HG02840 (cell line): ENCODE data around the gene CCDC186.

Experiments
- ATAC-seq: cut with Tn5 transposase; IDR thresholded peaks from one replicate; pipeline ENCODE4 v1.9.1; 2021; ENCODE audit warnings: mild to moderate bottlenecking, moderate library complexity, moderate number of reproducible peaks; ENCODE audit not compliant: unreplicated experiment, low FRiP score

Gene CCDC186

DNA sequence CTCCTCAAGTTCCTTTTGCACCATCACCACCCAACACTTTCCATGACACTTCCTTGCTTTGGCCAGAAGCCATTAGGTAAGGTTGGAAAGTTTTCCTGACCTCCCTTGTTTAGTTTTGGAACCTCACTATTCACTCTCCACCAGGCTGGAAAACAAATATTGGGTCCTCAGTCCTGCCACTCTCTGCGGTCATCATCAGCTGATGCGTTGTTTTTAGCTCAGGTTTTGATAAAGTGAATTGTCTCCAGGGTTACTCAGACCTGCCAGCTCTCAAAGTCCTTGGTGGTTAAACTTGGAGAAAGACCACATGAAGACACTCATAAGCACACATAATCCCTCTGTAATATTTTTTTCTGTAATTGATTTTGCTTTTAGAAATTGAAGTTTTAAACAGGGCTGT is 55.5 kb downstream of the CCDC186 start:
- no peak for ATAC-seq

DNA sequence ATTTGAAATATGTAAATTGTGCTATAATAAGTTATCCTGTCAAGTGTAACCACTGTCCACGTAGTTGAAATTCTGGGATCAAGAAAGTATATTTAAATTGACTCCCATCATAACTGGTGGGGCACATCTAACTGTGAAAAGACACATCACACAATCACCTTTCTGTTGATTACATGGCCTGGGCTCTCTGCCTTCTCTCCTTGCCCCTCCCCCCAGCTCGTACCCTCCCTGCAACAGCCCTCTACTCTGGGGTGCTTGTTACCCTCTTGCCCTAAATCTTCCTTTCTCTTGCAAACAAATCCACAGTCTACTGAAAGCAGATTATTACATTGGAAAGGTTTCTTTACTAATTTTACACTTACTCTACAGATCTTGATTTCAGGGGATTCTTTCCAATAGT is 56.3 kb downstream of the CCDC186 start:
- ATAC-seq = no peak

DNA sequence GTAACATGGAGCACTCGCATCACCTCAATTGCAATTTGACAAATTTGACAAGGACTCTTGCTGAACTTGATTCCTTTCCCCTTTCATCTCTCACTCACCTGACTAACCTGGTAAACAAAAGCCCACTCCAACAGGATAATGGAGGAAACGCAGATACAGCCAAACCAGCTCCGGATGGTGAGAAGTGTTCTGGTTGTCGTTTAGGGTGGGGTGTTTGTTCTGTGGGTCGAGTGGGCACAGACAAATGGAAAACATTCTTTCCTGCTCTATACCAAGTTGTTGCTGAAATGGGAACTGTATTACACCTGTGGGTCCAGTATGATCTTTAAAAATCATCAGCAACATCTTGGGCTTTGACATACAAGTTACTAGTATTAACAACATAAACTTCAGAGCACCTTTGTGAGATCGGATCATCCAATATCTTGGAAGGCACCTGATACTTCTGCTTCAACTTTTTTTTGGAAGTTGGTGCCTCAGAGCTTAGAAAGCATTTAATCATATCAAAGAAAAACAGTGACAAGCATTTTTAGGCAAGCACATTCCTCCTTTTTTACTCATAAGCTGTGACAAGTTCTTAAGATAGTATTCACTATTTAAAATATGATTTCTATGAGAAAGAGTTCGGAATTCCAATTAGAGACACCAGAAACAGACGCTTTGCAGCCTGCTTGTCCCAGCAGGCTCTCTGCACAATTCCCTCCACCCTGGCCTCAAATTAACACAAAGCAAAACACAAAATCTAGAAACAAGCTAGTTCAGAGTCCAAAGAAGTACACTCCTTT is 58.1 kb downstream of the CCDC186 start:
- no peak for ATAC-seq

DNA sequence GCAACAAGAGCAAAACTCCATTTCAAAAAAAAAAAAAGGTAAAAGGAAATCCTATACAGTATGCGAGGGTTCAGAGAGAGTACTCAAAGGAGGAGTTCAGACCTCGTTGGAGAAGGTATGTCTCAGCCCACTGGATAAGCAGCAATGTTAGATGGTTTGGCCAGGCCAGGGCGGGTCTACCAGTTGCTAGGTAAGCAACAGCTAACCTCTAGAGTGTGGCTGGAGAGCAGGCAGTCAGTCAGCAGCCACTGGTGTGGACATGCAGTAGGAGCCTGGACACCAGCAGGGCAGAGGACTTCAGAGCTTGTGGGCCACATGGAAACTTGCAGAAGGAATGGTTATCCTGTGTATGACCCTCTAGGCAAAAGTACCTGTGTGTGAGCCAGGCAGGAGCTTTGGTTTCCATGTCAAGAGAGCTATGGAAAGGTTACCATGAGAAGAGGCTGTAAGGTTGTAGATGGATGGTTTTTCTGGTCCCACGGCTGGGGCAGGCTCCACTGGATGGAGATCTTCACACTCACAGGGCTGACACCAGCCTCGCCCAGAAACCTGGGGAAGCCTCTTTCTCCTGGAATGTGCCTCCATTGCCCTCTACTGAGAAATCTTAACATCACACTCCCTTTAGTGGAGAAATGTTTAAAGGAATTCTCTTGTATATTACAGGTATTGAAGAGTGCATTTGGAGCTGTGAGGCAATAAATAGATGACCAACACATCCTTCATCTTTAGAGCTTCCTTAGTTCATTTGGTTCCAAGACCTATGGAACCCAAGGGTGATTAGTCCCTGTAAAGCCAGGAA is 63.6 kb downstream of the CCDC186 start:
- no peak for ATAC-seq

DNA sequence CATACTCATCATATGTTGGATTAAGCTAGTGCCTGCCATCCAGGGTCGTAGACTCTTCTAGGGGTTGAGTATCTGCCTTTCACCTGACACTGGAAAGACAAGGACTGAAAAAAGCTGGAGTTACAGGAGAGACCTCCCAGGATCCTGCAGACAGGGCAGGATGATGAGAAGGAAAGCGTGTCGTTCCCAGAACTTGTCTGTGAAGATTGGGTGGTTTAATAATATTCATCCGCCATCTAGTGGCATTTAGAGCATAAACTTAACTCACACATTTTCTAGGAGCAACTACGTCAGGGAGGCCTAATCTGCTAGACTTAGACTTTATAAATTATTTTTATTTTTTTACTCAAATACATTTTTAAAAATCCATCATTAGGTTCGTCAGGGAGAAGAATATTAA is 70.7 kb downstream of the CCDC186 start:
- ATAC-seq = no peak

GRCh38 chr10:114102256-114102655 is 71.7 kb downstream of the CCDC186 start:
- ATAC-seq = no peak

DNA sequence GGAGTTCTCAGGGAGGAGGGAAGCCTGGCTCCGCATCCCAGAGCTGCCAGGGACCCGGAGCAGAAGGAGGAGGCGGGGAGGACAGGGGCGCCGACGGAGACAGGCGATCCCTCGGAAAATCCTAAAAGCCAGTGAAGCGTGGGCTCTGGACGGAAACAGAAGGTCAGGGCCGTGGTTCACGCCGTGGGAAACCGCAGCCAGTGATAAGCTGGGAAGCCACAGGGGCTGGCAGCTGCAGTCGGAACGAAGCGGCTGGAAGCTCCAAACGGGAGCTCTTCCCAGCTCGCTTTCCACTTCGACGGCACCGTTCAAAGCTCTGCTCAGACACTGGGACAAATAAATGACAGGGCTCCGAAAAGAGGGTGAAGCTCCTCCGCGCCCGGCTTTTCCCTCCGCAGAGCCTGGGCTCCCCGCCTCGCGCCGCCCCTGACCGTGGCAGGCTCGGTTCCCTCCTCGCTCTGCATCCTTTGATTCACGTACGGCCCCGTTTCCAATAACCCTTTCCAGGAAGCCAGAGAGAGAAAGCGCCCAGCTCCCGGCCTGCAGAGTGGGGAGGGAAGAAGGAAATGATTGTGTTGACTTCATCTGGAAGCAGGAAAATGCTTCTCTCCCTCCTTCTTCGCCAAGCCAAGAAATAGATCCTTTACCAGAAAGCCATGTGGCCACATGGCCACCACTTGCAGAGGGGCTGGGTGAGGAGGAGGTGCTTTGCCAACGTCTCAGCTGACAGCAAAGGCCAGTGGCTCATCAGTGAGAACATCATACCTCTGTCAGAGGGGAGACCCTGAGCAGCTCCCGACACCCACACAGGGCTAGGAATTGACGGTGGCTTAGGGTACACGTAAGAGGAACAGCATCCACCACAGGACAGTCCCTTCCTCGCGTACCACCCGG is 72.9 kb downstream of the CCDC186 start:
- ATAC-seq = no peak

GRCh38 chr10:114096864-114097263 is 77.1 kb downstream of the CCDC186 start:
- ATAC-seq = no peak

DNA sequence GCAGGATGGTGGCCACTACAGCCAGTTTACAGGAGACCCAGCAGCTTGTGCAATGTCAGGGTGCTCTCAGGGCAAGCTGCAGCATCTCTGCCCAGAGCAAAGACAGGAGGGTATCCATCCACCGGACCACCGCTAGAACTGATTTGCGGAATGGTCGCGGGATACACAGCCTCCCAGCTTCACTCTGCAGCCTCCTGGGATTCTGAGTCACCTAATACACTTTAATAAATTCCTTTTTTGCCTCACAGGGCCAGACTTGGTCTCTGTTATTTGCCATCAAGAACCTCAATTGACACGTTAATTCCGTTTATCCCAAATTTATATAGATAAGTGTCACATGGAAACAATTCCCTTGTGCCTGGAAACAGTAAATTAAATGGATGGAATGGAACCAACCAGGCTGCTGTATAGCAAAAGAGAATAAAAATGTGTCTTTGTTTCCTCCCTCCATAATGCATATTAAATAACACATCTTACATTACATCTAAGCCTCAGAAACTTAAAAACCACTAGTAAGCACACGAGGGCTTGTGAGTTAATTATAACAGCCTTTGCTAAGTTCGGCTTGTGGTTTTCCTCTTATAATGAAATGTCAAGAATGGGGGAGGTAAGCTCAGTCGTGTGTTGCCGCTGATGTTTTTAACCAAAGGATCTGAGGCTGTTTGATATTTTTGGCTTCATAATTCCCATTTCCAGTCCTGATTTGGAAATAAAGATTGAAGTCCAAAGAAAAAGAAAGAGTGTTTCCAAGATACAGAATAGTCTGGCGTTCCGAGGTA is 78.3 kb downstream of the CCDC186 start:
- ATAC-seq = no peak

- ATAC-seq = no peak
Measured at GRCh38 chr10:114094795-114095194, 79.2 kb downstream of the CCDC186 start.

DNA sequence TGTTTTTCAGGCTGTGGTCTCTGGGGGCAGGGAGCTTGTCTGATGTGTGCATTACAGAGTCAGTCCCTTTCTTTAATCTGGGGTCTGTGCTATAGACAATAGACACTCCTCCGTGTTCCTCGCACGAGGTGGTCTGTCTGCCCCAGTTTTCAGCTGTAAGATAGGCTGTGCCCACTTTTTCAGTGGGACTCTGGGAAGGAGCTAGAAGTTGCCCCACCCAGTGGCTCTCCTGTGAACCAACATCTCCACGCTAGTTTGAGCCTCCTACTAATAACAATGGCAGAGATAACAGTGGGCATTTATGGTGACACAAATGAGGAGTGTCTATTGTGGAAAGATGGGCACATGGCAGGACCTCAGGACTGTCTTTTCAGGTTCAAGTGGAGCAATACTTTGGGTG is 86.3 kb downstream of the CCDC186 start:
- ATAC-seq = no peak

DNA sequence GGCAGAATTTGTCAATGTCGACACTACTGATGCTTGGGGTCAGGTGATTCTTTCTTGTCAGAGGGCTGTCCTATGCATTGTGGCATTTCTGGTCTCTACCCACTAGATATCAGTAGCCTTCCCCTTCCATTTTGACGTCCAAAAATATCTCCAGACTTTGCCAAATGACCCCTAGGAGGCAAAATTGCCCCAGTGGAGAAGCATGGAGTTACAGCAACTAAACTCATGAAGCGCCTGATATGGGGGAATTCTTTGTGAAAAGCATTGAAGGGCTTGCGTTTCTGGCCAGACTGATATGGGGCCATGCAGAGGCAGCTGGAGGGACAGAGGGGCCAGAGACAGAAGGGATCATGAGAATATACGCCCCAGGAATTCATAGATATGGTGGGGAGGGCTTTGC is 86.7 kb downstream of the CCDC186 start:
- ATAC-seq = no peak

GRCh38 chr10:114084215-114084614 is 89.8 kb downstream of the CCDC186 start:
- ATAC-seq = no peak

DNA sequence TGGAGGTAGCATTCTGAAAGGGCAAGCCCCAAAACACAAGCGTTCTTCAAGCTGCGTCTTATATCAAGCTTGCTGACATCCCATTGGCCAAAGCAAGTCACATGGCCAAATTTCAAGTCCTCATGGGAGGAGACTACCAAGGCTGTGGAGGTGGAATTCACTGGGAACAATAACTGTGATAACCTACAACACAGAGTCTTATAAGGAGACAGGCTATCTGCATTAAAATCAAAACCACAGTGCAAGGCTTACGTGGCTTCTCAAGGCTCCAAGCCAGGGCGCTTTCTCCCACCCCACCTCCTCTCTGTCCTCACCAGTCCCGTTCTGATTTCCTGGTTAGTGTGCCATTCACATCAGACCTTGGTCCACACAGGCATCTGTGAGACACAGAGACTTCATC is 91.0 kb downstream of the CCDC186 start:
- ATAC-seq = no peak

DNA sequence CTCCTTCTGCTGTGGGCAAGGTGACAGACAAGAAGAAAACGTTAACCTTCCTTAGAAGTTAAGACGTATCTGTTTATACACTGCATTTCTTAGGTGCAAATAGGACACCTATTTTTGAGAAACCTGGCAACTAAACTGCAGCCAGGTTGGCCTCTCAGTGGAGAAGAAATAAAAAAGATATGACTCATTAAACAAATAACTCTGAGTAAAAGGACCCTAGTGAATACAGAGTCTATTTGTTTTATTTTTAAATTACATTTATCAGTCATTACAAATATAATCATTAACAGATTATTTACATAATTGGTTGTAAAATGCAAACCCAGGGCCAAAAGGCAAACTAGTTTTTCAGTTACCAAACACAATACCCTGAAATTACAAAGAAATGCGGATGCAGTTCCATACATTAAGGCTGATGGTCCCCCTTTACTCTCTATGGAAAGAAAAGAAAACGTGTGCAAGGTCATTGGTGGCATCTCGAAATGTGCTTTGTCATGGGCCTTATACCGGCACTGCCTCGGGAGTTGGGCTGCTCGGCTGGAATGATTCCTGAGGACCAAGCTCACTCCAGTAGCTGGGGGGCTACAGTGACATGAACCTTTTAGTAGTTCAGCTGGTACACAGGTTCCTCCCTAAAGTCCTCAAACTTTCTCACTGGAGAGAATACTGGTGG is 92.0 kb downstream of the CCDC186 start:
- ATAC-seq = no peak

- ATAC-seq = no peak
Measured at GRCh38 chr10:114079421-114079820, 94.6 kb downstream of the CCDC186 start.

- no peak for ATAC-seq
Measured at GRCh38 chr10:114078346-114078745, 95.7 kb downstream of the CCDC186 start.

DNA sequence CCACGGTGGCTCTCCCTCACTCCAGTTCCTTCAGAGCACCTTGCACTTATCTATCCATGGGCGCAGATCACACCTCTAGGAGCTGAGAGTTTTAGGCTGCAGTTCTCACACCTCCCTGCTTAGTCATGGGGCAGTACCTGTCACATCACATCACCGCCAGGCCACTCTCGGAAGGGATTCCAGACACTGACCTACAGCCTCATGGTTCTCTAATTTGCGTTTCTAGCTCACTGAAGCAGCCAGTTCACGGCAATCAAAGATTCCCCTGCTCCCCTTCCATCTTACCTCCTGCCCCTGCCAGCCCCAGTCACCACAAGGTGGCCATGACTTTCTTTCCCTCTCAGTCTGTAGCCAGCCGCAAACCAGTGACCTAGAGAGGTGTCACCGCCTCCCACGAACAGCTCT is 96.2 kb downstream of the CCDC186 start:
- no peak for ATAC-seq

GRCh38 chr10:114077347-114077746 is 96.7 kb downstream of the CCDC186 start:
- no peak for ATAC-seq

DNA sequence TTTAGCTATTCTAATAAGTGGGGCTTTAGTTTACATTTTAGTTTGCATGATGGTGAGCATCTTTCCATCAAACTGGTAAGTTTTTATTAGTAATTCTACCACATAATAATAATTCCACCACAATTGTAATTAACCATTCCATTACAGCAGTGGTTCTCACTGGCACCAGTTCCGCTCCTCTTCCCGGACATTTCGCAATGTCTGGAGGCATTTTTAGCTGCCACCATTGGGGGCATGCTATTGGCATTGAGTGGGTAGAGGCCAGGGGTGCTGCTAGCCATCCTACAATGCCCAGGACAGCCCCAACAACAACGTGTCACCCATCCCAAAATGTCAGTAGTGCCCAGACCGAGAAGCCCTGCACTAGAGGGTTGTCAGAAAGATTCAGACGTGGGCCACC is 98.9 kb downstream of the CCDC186 start:
- ATAC-seq = no peak
